Suprapubic skin (tissue), 4 donors: ENCODE measurements around the gene LPO. TPM values are rescaled to one million over a fixed set of nuclear protein-coding genes. Genes with fewer than 3 reads are reported as not detected.

Experiments used
- DNase-seq, 2 donors: peaks; one replicate each; pipeline ENCODE4 v3.0.0-alpha.2; 2019; ENCODE audit warnings: low spot score in 2 of 2
- H3K27ac ChIP-seq: fragments of 200-600 bp; sonication (generic); one replicate; pipeline ENCODE4 v1.5.1; 2019
- H3K27me3 ChIP-seq: fragments of 200-600 bp; sonication (generic); one replicate; pipeline ENCODE4 v1.5.1; 2019
- H3K36me3 ChIP-seq: fragments of 200-600 bp; sonication (generic); one replicate; pipeline ENCODE4 v1.5.1; 2019
- H3K4me1 ChIP-seq: fragments of 200-600 bp; sonication (generic); one replicate; pipeline ENCODE4 v1.5.1; 2019
- H3K4me3 ChIP-seq: fragments of 200-600 bp; sonication (generic); one replicate; pipeline ENCODE4 v1.5.1; 2019; ENCODE audit warnings: mild to moderate bottlenecking
- H3K9me3 ChIP-seq: fragments of 200-600 bp; sonication (generic); one replicate; pipeline ENCODE4 v1.5.1; 2019
- CTCF ChIP-seq, 2 donors: fragments of 200-600 bp in 1 of 2; fragments of 450-650 bp in 1 of 2; sonication (generic) in 1 of 2; IDR thresholded peaks; one replicate each; pipeline ENCODE4 v1.5.1; 2016 to 2019; ENCODE audit warnings: antibody characterized with exemption in 2 of 2, mild to moderate bottlenecking in 1 of 2, moderate library complexity in 1 of 2
- EP300 ChIP-seq: sonication (generic); formaldehyde crosslinking; IDR thresholded peaks from one replicate; pipeline ENCODE4 v1.6.1; 2017; ENCODE audit warnings: antibody characterized with exemption
- POLR2A ChIP-seq, 2 donors: fragments of 450-650 bp; IDR thresholded peaks; one replicate each; pipeline ENCODE4 v1.6.1; 2017; ENCODE audit warnings: antibody characterized with exemption in 2 of 2, mild to moderate bottlenecking in 2 of 2, moderate library complexity in 2 of 2
- POLR2AphosphoS5 ChIP-seq, 3 donors: sonication (generic); formaldehyde crosslinking; IDR thresholded peaks; one replicate each; pipeline ENCODE4 v1.6.1; 2017; ENCODE audit warnings: antibody characterized with exemption in 3 of 3
- WGBS: methylation state at CpG from one replicate; pipeline ENCODE4 v1.1.5; 2018; 5-methylcytosine and 5-hydroxymethylcytosine counted together
- total RNA-seq, 4 donors: library from RNA; depleted of rRNA; stranded (reverse); fragments of >200 nt; gene quantifications; one replicate each; pipeline ENCODE4 v1.1.0, GENCODE V29; 2016

Gene LPO
- total RNA-seq, 4 donors from 2014 or later, result 0.19 to 0.23 TPM; not detected in 2

GRCh38 chr17:58273453-58274104 lies 35.2 kb downstream of the LPO start:
- no peak for DNase-seq
- no peak overlapping the region for H3K27ac ChIP-seq
- no peaks in the 10 kb centered on the region for H3K4me1 ChIP-seq
- peaks cover 12% of the 10 kb centered on the region for H3K27me3 ChIP-seq
- 83% methylated on average over 15 of the region's 15 CpGs for WGBS
- TF ChIP-seq POLR2AphosphoS5 (IDR thresholded peaks at IDR 0.05) (no peak), CTCF (IDR thresholded peaks at IDR 0.05) (no peak), EP300 (no peak), POLR2A (IDR thresholded peaks at IDR 0.05) (no peak)
- H3K4me3 ChIP-seq, result no peak overlapping the region
- H3K9me3 ChIP-seq, result no peaks in the 10 kb centered on the region
- no peaks in the 10 kb centered on the region for H3K36me3 ChIP-seq

DNA sequence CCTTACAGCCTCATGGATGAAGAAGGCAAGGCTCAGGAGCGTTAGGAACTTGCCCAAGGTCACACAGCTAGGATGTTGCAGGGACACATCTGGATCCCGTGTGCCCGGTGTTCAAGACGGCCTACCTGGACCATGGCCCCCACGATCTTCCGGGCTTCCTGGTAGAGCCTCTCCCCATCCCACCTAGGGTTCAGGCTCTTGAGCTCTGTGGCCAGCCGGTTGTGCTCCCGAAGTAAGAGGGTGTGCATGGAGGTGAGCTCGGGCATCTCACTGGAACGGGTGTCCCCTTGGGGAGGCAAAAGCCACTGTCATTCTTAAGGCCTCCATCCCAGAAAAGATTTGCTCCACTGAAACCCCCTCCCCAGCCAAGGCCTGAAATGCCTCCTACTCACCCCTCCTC lies 37.0 kb downstream of the LPO start:
- H3K36me3 ChIP-seq, result no peaks in the 10 kb centered on the region
- WGBS, result 65% methylated on average over 8 of the region's 10 CpGs
- peaks cover 9% of the 10 kb centered on the region for H3K4me1 ChIP-seq
- no peaks in the 10 kb centered on the region for H3K9me3 ChIP-seq
- TF ChIP-seq POLR2A (IDR thresholded peaks at IDR 0.05) (no peak), CTCF (IDR thresholded peaks at IDR 0.05) (no peak), POLR2AphosphoS5 (IDR thresholded peaks at IDR 0.05) (no peak), EP300 (no peak)
- no peak for DNase-seq
- no peak overlapping the region for H3K27ac ChIP-seq
- peaks cover 30% of the 10 kb centered on the region for H3K27me3 ChIP-seq
- no peak overlapping the region for H3K4me3 ChIP-seq

GRCh38 chr17:58276423-58276822 lies 38.0 kb downstream of the LPO start:
- H3K9me3 ChIP-seq, result no peaks in the 10 kb centered on the region
- no peak for TF ChIP-seq POLR2A (IDR thresholded peaks at IDR 0.05)
- no peak for TF ChIP-seq POLR2AphosphoS5 (IDR thresholded peaks at IDR 0.05)
- no peak for TF ChIP-seq EP300
- no peak for TF ChIP-seq CTCF (IDR thresholded peaks at IDR 0.05)
- H3K4me1 ChIP-seq, result peaks cover 9% of the 10 kb centered on the region
- no peak for DNase-seq
- H3K27ac ChIP-seq, result no peak overlapping the region
- H3K36me3 ChIP-seq, result no peaks in the 10 kb centered on the region
- no peak overlapping the region for H3K4me3 ChIP-seq
- peaks cover 39% of the 10 kb centered on the region for H3K27me3 ChIP-seq
- WGBS, result 58% methylated on average over 2 of the region's 2 CpGs

- whole genome bisulfite sequencing, result 56% methylated on average over 5 of the region's 5 CpGs
- DNase-seq, result no peak
- TF ChIP-seq CTCF (IDR thresholded peaks at IDR 0.05) (peak in 1 of 2 donors; percentile 21), POLR2AphosphoS5 (IDR thresholded peaks at IDR 0.05) (no peak)
These were observed 38.9 kb downstream of the LPO start for GRCh38 chr17:58277107-58277801.

DNA sequence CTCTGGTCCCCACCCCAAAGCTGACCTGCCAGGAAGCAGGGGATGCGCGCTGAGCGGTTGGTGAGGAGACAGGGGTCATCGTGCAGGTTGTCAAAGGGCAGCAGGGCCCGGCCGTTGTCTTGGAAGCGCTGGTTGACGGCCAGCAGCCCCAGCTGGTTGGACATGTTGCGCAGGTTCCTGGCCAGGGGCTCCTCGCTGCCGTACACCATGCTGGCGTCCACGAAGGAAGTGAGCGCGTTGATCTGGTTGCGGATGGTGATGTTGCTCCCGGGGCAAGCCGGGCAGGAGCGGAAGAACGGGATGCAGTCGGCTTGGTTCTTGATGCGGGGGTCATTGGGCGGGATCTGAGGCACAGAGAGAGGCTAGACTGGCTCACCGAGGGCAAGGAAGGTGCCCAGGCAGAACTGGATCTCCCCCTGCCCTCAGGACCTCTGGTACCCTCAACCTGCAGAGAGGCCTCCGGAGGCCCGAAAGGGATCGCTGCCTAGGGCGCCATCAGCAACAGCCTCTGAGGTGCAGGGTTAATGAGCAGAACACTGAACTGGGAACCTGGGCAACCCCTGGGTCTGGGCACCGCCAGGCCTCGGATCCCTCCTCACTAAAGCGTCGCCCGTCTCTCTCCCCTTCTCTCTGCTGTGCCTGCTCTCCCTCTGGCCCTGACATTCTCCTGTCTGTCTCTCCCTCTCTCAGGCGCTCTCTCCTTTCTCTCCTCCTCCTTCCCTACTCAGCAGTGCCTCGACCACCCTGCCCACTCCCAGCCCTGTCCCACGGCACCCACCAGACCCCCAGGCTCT lies 39.6 kb downstream of the LPO start:
- TF ChIP-seq POLR2AphosphoS5 (IDR thresholded peaks at IDR 0.05) (no peak), EP300 (no peak), POLR2A (IDR thresholded peaks at IDR 0.05) (no peak), CTCF (IDR thresholded peaks at IDR 0.05) (no peak)
- no peaks in the 10 kb centered on the region for H3K36me3 ChIP-seq
- peaks cover 44% of the 10 kb centered on the region for H3K27me3 ChIP-seq
- DNase-seq, result no peak
- no peak overlapping the region for H3K27ac ChIP-seq
- H3K4me3 ChIP-seq, result no peak overlapping the region
- 82% methylated on average over 33 of the region's 36 CpGs for WGBS
- H3K4me1 ChIP-seq, result peaks cover 9% of the 10 kb centered on the region
- H3K9me3 ChIP-seq, result no peaks in the 10 kb centered on the region

More at GRCh38 chr17:58277107-58277801, 38.9 kb downstream of the LPO start:
- Histone ChIP-seq H3K36me3 (no peaks in the 10 kb centered on the region), H3K27me3 (peaks cover 44% of the 10 kb centered on the region), H3K27ac (no peak overlapping the region), H3K9me3 (no peaks in the 10 kb centered on the region), H3K4me1 (peaks cover 9% of the 10 kb centered on the region), H3K4me3 (no peak overlapping the region)
